GM21423 (cell line): ENCODE data around the gene OR2M3.
"Not testable (repeated sequence)": the region's sequence is repeated elsewhere in the genome, so short reads cannot be mapped to it uniquely, and the experiment has no call there.

Experiments
- ATAC-seq: cut with Tn5 transposase; IDR thresholded peaks from one replicate; pipeline ENCODE4 v1.9.1; 2021; ENCODE audit warnings: mild to moderate bottlenecking, moderate library complexity; ENCODE audit not compliant: unreplicated experiment

Gene OR2M3, protein sequence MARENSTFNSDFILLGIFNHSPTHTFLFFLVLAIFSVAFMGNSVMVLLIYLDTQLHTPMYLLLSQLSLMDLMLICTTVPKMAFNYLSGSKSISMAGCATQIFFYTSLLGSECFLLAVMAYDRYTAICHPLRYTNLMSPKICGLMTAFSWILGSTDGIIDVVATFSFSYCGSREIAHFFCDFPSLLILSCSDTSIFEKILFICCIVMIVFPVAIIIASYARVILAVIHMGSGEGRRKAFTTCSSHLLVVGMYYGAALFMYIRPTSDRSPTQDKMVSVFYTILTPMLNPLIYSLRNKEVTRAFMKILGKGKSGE

DNA sequence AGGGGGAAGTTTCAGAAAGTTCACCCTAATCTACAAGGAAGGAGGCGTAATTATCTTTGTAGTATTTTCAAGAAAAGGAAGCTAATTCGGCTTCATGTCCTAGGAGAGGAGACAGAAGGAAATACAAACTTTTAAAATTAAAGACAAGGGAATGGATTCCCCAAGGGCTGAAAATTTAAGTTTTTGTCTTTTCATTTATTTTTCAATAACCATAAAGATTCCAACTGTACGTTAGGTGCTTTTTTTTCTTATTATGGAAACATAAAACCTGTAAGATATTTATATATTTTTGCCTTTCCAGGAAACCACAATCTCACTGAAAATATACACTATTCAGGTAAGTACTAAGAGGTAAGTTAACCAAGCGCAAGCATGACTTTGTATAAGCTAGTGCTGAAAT, at the start of gene OR2M3:
Gene OR2M3 (plus strand): TSS at position 301 of the 400 bp plus-strand sequence. CDS start 5,803 bp downstream, outside the sequence.
- ATAC-seq, result no peak

DNA sequence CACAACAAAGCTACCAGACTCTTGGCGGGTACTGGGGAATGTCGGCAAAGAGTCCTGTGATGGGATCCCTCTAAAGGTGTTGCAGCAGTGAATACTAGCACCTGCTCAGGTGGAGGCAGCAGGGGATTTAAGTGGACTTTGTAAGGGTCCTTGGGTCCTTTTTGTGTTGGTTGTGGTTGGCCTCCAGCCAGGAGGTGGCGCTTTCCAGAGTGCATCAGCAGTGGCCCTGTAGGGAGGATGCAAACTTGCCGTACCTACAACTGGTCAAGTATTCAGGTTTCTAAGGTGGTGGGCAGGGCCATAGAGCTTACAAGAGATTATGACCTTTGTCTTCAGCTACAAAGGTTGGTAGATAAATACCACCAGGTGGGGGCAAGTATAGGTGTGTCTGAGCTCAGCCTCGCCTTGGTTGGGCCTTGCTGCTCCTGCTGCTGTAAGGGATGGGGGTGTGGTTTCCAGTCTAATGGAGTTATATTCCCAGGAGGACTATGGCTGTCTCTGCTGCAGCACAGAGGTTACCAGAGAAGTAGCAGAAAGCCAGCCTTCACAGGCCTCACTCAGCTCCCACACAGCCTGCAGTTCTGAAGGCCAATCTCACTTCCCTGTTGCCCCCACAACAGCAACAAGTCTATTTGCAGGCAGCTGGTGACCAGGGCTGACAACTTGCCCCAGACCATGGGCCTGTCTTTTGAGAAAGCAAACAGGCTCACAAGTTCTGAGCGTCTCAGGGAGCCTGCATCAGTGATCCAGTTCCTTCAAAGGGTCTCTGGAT, 44.8 kb upstream of the OR2M3 start:
- ATAC-seq, result no peak

DNA sequence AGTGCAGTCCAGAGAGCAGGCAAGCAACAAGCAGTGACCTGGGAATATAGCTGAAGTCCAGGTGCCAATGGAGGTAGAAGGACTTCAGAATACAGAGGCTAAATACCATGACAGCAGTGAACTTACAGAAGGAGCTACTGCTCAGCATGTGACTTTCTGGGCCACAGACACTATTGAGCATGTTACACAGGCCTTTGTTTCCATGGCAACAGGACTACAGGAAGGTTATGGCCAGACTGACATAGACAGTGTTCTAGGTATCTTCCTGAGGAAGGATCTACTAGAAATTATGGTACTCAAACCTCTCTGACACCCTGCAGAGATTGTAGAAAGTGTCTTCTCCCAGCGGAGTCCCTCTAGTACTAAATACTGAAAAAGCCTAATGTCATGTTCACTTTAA, 41.1 kb upstream of the OR2M3 start:
- no peak for ATAC-seq

DNA sequence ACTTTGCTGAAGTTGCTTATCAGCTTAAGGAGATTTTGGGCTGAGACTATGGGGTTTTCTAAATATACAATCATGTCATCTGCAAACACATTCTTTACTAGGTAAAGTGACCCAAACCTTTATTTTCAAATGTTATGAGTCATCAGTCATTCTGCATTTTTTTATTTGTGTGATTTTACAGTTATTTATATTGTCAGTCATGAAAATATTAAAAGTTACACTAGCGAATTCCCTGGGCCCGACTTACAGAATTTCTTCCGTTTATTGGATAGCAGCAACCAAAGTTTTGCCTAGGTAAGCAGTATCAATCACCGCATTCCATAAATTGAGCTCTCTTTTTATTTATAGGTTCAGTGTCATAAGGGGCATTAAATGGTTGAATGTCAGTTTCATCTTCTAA, 38.3 kb upstream of the OR2M3 start:
- no peak for ATAC-seq

- ATAC-seq, result no peak
Observed at GRCh38 chr1:248164031-248164430, 33.0 kb upstream of the OR2M3 start.

DNA sequence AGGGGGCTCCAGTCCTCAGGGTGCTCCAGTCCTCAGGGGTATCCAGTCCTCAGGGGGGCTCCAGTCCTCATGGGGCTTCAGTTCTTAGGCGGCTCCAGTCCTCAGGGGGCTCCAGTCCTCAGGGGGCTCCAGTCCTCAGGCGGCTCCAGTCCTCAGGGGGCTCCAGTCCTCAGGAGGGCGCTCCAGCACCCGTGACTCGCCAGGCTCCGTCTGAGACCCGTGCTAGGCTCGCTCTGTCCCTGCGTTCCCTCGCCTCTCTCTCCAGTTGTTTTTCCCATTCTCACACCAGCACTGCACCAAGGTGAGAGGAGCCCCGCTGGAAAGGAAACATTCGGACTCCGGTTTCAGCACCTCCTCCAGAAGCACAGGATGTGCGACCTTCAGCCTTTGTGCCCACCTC, 31.9 kb upstream of the OR2M3 start:
- no peak for ATAC-seq

GRCh38 chr1:248174521-248174920, 22.5 kb upstream of the OR2M3 start, which contains the start of gene OR2M2:
Gene OR2M2, plus strand, starts transcription at chr1:248174821. Its CDS starts 5,165 bp downstream, at chr1:248179986.
- no peak for ATAC-seq

DNA sequence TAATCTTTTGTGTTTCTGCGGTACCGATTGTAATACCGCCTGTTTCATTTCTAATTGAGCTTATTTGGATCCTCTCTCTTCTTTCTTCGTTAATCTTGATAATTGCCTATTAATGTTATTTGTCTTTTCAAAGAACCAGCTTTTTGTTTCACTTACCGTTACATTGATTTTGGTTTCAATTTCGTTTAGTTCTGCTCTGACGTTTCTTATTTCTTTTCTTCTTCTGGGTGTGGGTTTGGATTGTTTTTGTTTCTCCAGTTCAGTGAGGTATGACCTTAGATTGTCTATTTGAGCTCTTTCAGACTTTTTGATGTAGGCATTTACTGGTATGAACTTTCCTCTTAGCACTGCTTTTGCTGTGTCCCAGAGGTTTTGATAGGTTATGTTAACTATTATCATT, 13.1 kb upstream of the OR2M3 start:
- no peak for ATAC-seq

DNA sequence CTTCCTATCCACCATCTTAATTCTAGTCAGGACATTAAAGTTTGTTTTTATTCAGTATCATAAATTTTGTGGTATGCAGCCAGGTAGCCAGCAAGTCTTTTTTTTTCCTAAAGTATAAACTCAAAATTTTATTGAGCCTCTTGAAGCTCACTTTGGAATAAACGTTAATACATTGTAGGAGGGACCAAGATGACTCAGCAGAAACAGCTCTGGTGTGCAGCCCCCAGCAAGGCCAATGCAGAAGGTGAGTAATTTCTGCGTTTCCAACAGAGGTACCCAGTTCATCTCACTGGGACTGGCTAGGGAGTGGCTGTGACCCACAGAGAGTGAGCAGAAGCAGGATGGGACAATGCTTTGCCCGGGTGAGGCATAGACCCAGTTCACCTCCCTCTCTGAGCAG, 9.7 kb upstream of the OR2M3 start:
- ATAC-seq, result no peak

- ATAC-seq, result no peak
Observed at GRCh38 chr1:248189026-248189425, 8.0 kb upstream of the OR2M3 start.

DNA sequence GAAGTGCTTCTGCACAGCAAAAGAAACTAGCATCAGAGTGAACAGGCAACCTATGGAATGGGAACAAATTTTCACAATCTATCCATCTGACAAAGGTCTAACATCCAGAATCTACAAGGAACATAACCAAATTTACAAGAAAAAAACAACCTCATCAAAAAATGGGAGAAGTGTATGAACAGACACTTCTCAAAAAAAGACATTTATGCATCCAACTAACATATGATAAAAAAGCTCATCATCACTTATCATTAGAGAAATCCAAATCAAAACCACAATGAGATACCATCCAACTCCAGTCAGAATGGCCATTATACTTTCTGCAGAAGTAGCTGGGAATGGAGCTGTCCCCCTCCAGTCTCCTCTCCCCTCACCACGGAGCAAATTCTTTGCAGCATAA, 2.9 kb upstream of the OR2M3 start:
- no peak for ATAC-seq

- no peak for ATAC-seq
Observed at GRCh38 chr1:248215880-248216279, 18.8 kb downstream of the OR2M3 start.

- no peak for ATAC-seq
Observed at GRCh38 chr1:248225537-248225936, 28.5 kb downstream of the OR2M3 start.

DNA sequence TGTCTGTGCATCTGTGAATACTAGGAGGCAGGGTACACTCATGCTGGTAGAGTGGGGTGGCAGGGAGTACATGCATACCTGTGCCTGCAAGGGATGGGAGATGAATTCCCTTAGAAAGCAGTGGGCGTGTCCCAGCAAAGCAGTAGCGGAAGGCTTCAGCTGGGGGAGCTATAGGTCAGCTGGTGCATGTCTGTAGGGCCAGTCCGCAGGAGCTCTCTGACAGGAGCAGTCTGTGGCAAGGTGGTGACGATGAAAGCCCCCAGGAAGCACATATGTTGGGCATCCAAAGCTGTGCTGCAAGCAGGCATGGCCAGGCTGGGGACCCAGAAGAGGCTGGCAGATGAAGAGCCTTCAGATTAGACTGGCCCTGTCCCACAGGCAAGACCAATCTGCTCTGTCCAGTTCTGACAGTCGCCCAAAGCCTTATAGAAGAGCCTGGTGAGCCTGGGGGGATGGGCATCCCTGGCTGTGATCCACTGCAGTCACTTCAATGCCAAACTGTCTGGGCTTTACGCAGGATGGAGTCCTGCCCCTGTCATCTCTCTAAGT, 32.4 kb downstream of the OR2M3 start:
- ATAC-seq, result no peak

- no peak for ATAC-seq
Observed at GRCh38 chr1:248231117-248231516, 34.1 kb downstream of the OR2M3 start, which contains the start of gene OR2M4. Gene OR2M4, plus strand, starts transcription at chr1:248231417. Its CDS starts 7,512 bp downstream, at chr1:248238929.

DNA sequence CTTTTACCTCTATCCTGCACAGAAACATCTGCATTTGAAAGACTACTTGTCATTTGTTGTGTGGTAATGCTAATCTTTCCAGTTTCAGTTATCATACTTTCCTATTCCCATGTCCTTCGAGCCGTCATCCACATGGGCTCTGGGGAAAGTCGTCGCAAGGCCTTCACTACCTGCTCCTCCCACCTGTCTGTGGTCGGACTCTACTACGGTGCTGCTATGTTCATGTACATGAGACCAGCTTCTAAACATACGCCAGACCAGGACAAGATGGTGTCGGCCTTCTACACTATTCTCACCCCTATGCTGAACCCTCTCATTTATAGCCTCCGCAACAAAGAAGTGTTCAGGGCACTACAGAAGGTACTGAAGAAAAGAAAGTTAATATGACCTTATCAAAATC, 42.4 kb downstream of the OR2M3 start:
- ATAC-seq, result no peak

DNA sequence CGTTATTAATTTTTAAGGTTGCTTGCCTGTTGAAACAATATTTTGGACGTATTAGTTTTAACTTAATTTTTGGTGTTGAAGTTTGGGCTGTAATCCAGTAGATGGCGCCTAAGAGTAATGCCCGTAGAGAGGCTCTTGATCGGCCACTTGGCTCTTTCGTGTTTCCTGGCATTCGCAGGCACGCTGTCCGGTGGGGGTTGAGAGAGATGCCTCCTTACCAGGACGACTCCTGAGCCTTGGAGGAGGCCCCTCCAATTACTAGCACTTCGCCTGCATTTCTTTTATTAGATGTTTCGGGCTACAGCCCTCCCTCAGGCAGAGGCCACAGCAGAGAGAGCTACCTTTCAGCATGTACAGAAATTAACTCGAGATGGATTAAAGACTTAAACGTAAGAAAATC, 46.1 kb downstream of the OR2M3 start:
- ATAC-seq, result peak; percentile 86

DNA sequence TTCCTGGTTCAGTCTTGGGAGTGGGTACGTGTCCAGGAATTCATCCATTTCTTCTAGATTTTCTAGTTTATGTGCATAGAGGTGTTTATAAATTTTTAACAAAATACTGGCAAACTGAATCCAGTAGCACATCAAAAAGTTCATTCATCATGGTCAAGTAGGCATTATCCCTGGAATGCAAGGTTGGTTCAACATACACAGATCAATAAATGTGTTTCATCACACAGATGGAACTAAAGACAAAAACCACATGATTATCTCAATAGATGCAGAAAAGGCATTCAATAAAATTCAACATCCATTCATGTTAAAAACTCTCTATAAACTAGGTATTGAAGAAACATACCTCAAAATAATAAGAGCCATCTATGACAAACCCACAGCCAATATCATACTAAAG, 62.2 kb downstream of the OR2M3 start:
- ATAC-seq, result not testable (repeated sequence)
